ENCODE results near the gene P2RY6.
A peak's percentile ranks its signal among the peaks of the same experiment; 100 is the strongest.

P2RY6 gene

GRCh38 chr11:73308003-73308960 lies 36.1 kb downstream of the P2RY6 start, which contains the start of gene ARHGEF17:
TSS of gene ARHGEF17 (plus strand) at chr11:73308276. CDS start at chr11:73308639, 363 bp downstream.
- Histone ChIP-seq H3K27ac (ENCODE audit: low read depth, low read length) (peak within 1 kb of the TSS; percentile 92), H3K36me3 (ENCODE audit: insufficient read depth, low read length) (peaks cover 3% of the 10 kb centered on the region), H3K27me3 (ENCODE audit: control insufficient read depth in 1 of 2, insufficient read depth in 2 of 2, low read length in 2 of 2) (no peaks in the 10 kb centered on the region), H3K9ac (ENCODE audit: low read length) (peak within 1 kb of the TSS; percentile 27), H3K4me3 (ENCODE audit: low read depth in 1 of 2, low read length in 2 of 2) (peak within 1 kb of the TSS; percentile 79 to 88), H3K4me1 (ENCODE audit: insufficient read depth, low read length) (peaks cover 46% of the 10 kb centered on the region), H3K9me3 (ENCODE audit: low read length) (no peaks in the 10 kb centered on the region)

DNA sequence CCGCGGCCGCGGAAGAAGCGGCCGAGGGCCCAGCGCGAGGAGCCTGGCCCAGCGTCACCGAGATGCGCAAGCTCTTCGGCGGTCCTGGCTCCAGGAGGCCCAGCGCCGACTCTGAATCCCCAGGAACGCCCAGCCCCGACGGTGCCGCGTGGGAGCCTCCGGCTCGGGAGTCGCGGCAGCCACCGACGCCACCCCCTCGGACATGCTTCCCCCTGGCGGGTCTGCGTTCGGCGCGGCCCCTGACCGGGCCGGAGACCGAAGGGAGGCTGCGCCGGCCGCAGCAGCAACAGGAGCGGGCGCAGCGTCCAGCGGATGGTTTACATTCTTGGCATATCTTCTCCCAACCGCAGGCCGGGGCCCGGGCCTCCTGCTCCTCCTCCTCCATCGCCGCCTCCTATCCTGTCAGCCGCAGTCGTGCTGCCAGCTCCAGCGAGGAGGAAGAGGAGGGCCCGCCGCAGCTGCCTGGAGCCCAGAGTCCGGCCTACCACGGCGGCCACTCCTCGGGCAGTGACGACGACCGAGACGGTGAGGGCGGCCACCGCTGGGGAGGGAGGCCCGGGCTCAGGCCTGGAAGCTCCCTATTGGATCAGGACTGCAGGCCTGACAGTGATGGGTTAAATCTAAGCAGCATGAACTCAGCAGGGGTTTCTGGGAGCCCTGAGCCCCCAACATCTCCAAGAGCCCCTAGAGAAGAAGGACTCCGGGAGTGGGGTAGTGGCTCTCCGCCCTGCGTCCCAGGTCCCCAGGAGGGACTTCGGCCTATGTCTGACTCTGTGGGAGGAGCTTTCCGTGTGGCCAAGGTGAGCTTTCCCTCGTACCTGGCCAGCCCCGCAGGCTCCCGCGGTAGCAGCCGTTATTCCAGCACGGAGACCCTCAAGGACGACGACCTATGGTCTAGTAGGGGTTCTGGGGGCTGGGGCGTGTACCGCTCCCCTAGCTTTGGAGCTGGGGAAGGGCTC lies 37.1 kb downstream of the P2RY6 start:
- H3K27me3 ChIP-seq (ENCODE audit: control insufficient read depth in 1 of 2, insufficient read depth in 2 of 2, low read length in 2 of 2), result no peaks in the 10 kb centered on the region
- H3K4me1 ChIP-seq (ENCODE audit: insufficient read depth, low read length), result peaks cover 56% of the 10 kb centered on the region
- H3K9ac ChIP-seq (ENCODE audit: low read length), result peak overlapping the region; percentile 94

DNA sequence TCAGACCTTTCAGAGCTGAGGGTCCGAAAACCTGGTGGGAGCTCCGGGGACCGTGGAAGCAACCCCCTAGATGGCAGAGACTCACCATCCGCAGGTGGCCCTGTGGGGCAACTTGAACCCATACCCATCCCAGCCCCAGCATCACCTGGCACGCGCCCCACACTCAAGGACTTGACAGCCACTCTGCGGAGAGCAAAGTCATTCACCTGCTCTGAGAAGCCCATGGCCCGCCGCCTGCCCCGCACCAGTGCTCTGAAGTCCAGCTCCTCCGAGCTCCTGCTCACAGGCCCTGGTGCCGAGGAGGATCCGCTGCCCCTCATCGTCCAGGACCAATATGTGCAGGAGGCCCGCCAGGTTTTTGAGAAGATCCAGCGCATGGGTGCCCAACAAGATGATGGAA lies 37.9 kb downstream of the P2RY6 start:
- H3K9me3 ChIP-seq (ENCODE audit: low read length), result no peaks in the 10 kb centered on the region
- no peaks in the 10 kb centered on the region for H3K27me3 ChIP-seq (ENCODE audit: control insufficient read depth in 1 of 2, insufficient read depth in 2 of 2, low read length in 2 of 2)
- H3K4me3 ChIP-seq (ENCODE audit: low read depth in 1 of 2, low read length in 2 of 2), result peak overlapping the region; percentile 79 to 88
- H3K36me3 ChIP-seq (ENCODE audit: insufficient read depth, low read length), result peaks cover 12% of the 10 kb centered on the region
- peak overlapping the region; percentile 94 for H3K9ac ChIP-seq (ENCODE audit: low read length)
- H3K27ac ChIP-seq (ENCODE audit: low read depth, low read length), result peak overlapping the region; percentile 92
- H3K4me1 ChIP-seq (ENCODE audit: insufficient read depth, low read length), result peaks cover 64% of the 10 kb centered on the region

More for the DNA sequence above, 37.1 kb downstream of the P2RY6 start:
- Histone ChIP-seq H3K36me3 (ENCODE audit: insufficient read depth, low read length) (peaks cover 12% of the 10 kb centered on the region), H3K4me3 (ENCODE audit: low read depth in 1 of 2, low read length in 2 of 2) (peak overlapping the region; percentile 79 to 88), H3K27ac (ENCODE audit: low read depth, low read length) (peak overlapping the region; percentile 92), H3K9me3 (ENCODE audit: low read length) (no peaks in the 10 kb centered on the region)

GRCh38 chr11:73310661-73311393 lies 38.7 kb downstream of the P2RY6 start:
- Histone ChIP-seq H3K36me3 (ENCODE audit: insufficient read depth, low read length) (peaks cover 12% of the 10 kb centered on the region), H3K27ac (ENCODE audit: low read depth, low read length) (peak overlapping the region; percentile 92), H3K4me3 (ENCODE audit: low read depth in 1 of 2, low read length in 2 of 2) (peak overlapping the region; percentile 79 to 88), H3K9me3 (ENCODE audit: low read length) (no peaks in the 10 kb centered on the region), H3K27me3 (ENCODE audit: control insufficient read depth in 1 of 2, insufficient read depth in 2 of 2, low read length in 2 of 2) (no peaks in the 10 kb centered on the region), H3K4me1 (ENCODE audit: insufficient read depth, low read length) (peaks cover 71% of the 10 kb centered on the region), H3K9ac (ENCODE audit: low read length) (peak overlapping the region; percentile 94)

GRCh38 chr11:73311394-73311869 lies 39.3 kb downstream of the P2RY6 start:
- Histone ChIP-seq H3K9me3 (ENCODE audit: low read length) (no peaks in the 10 kb centered on the region), H3K36me3 (ENCODE audit: insufficient read depth, low read length) (peaks cover 12% of the 10 kb centered on the region), H3K4me3 (ENCODE audit: low read depth in 1 of 2, low read length in 2 of 2) (peak overlapping the region; percentile 79 to 88), H3K4me1 (ENCODE audit: insufficient read depth, low read length) (peaks cover 76% of the 10 kb centered on the region), H3K9ac (ENCODE audit: low read length) (peak overlapping the region; percentile 94), H3K27ac (ENCODE audit: low read depth, low read length) (peak overlapping the region; percentile 92), H3K27me3 (ENCODE audit: control insufficient read depth in 1 of 2, insufficient read depth in 2 of 2, low read length in 2 of 2) (no peaks in the 10 kb centered on the region)

DNA sequence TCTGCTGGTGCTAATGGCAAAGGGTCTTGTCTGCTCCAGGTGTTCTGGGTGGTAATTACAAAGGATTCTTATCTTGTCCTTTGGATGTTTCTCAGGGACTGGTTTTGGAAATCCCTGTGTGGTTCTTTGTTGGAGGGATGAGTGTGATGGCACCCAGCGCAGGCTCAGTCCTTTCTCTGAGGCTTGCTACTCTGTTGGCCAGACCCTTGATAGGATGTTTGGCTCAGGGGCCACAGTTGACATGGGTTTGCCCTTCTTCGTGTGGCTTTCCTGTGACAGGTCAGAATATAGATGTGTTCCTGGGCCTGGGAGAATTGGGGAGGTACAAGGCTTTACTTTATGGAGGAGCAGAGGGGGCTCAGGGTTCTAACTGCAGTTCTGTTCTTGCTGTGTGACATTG lies 39.9 kb downstream of the P2RY6 start:
- H3K4me3 ChIP-seq (ENCODE audit: low read depth in 1 of 2, low read length in 2 of 2), result peak overlapping the region; percentile 48 to 88
- H3K27ac ChIP-seq (ENCODE audit: low read depth, low read length), result peak overlapping the region; percentile 92
- no peaks in the 10 kb centered on the region for H3K27me3 ChIP-seq (ENCODE audit: control insufficient read depth in 1 of 2, insufficient read depth in 2 of 2, low read length in 2 of 2)
- peaks cover 76% of the 10 kb centered on the region for H3K4me1 ChIP-seq (ENCODE audit: insufficient read depth, low read length)
- H3K9me3 ChIP-seq (ENCODE audit: low read length), result no peaks in the 10 kb centered on the region
- peaks cover 12% of the 10 kb centered on the region for H3K36me3 ChIP-seq (ENCODE audit: insufficient read depth, low read length)
- H3K9ac ChIP-seq (ENCODE audit: low read length), result peak overlapping the region; percentile 94

DNA sequence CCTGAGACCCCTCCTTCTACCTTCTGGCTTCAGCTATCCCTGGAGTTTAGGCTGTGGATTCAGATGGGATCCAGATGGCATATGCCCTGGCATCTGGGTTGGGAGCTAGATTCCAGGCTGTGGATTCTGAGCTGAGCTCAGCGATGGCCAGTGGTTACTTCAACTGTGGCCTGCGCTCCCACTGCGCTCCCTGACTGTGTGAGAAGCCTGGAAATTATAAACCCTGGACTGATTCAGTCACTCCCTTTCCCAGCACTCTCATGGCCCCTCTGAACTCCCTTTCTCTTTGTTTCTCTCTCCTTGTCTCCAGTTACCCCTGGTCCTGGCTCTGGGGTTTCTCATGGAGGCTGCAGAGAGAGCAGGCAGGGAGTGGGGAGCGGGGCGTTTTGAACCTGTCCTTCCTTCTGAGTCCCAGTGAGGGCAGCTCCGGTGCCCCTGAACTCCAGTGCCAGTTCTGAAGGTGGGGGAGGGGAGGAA lies 40.8 kb downstream of the P2RY6 start:
- Histone ChIP-seq H3K9ac (ENCODE audit: low read length) (peak overlapping the region; percentile 94), H3K9me3 (ENCODE audit: low read length) (no peaks in the 10 kb centered on the region), H3K36me3 (ENCODE audit: insufficient read depth, low read length) (peaks cover 12% of the 10 kb centered on the region), H3K27ac (ENCODE audit: low read depth, low read length) (peak overlapping the region; percentile 92), H3K27me3 (ENCODE audit: control insufficient read depth in 1 of 2, insufficient read depth in 2 of 2, low read length in 2 of 2) (no peaks in the 10 kb centered on the region), H3K4me1 (ENCODE audit: insufficient read depth, low read length) (peaks cover 84% of the 10 kb centered on the region), H3K4me3 (ENCODE audit: low read depth in 1 of 2, low read length in 2 of 2) (peak overlapping the region; percentile 48 to 88)

DNA sequence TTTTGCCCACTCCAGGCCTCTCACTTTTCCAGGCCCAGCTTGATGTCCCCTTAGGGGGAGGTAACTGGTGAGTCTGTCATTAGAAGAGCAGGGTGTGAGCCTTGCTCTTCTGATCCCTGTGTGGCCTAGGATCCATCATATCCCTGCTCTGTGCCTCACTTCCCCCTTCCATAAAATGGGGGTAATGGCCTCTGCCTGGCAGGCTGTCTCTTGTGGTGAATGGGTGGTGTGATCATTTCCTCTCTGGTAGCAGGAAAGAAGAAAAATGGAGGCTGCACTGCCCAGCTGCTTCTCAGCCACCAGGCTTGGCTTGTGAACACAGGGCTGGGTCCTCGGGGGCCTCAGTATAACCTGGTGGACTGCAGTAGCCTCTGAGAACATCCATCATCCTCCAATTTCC lies 41.5 kb downstream of the P2RY6 start:
- Histone ChIP-seq H3K9ac (ENCODE audit: low read length) (peak overlapping the region; percentile 94), H3K9me3 (ENCODE audit: low read length) (no peaks in the 10 kb centered on the region), H3K36me3 (ENCODE audit: insufficient read depth, low read length) (peaks cover 12% of the 10 kb centered on the region), H3K4me3 (ENCODE audit: low read depth in 1 of 2, low read length in 2 of 2) (peak overlapping the region in 1 of 2 donors; percentile 88), H3K27me3 (ENCODE audit: control insufficient read depth in 1 of 2, insufficient read depth in 2 of 2, low read length in 2 of 2) (no peaks in the 10 kb centered on the region), H3K4me1 (ENCODE audit: insufficient read depth, low read length) (peaks cover 91% of the 10 kb centered on the region), H3K27ac (ENCODE audit: low read depth, low read length) (peak overlapping the region; percentile 92)

GRCh38 chr11:73314117-73314961 lies 42.2 kb downstream of the P2RY6 start:
- Histone ChIP-seq H3K27me3 (ENCODE audit: control insufficient read depth in 1 of 2, insufficient read depth in 2 of 2, low read length in 2 of 2) (no peaks in the 10 kb centered on the region), H3K4me3 (ENCODE audit: low read depth in 1 of 2, low read length in 2 of 2) (peak overlapping the region in 1 of 2 donors; percentile 88), H3K9me3 (ENCODE audit: low read length) (no peaks in the 10 kb centered on the region), H3K9ac (ENCODE audit: low read length) (peak overlapping the region; percentile 94), H3K4me1 (ENCODE audit: insufficient read depth, low read length) (peaks cover 96% of the 10 kb centered on the region), H3K27ac (ENCODE audit: low read depth, low read length) (peak overlapping the region; percentile 92), H3K36me3 (ENCODE audit: insufficient read depth, low read length) (peaks cover 12% of the 10 kb centered on the region)
